ENCODE measurements around the gene CCDC187. TPM values are rescaled to one million over a fixed set of nuclear protein-coding genes. Genes with fewer than 3 reads are reported as not detected.
A peak's percentile ranks its signal among the peaks of the same experiment; 100 is the strongest.

CCDC187 gene
- total and polyA plus RNA-seq, 2 of the 8 experiments (the other 6 are each of a cell fraction or from before 2014, with no cell fraction given): 0.02 TPM; not detected in 1

GRCh38 chr9:136274786-136275654 lies 28.9 kb downstream of the CCDC187 start:
- FAIRE-seq (no peak), DNase-seq (ENCODE audit: low read depth in 1 of 2, low spot score in 2 of 2) (no peak)
- Histone ChIP-seq H3K23me2 (ENCODE audit: low read depth, low read length) (no peaks in the 10 kb centered on the region), H3K18ac (ENCODE audit: extremely low read depth, low read length) (no peak overlapping the region), H3K79me1 (ENCODE audit: low read depth, low read length) (no peaks in the 10 kb centered on the region), H2BK120ac (replicated peaks; ENCODE audit: low read depth, low read length) (no peak overlapping the region), H2BK15ac (ENCODE audit: low read length) (no peak overlapping the region), H3K4me1 (replicated peaks in 1 of 4; ENCODE audit: control insufficient read depth in 3 of 4, insufficient read depth in 4 of 4, low read length in 3 of 4) (no peaks in the 10 kb centered on the region; a peak in 1 of 7 replicates), H3K23ac (ENCODE audit: insufficient read length) (no peak overlapping the region), H4K5ac (ENCODE audit: insufficient read length, low read depth, low read length) (no peak overlapping the region), H3K4ac (replicated peaks; ENCODE audit: insufficient read length, low read depth, low read length) (no peak overlapping the region), H3K79me2 (ENCODE audit: control insufficient read depth in 1 of 2, insufficient read depth in 2 of 2, low read length in 2 of 2) (no peaks in the 10 kb centered on the region), H3K36me3 (ENCODE audit: control insufficient read depth in 2 of 4, insufficient read depth in 4 of 4, low read length in 3 of 4) (no peaks in the 10 kb centered on the region), H3K9ac (replicated peaks in 1 of 4; ENCODE audit: extremely low read depth in 1 of 4, low read depth in 3 of 4, low read length in 3 of 4) (no peak overlapping the region), H3K27me3 (replicated peaks in 1 of 4; ENCODE audit: control insufficient read depth in 3 of 4, extremely low read depth in 1 of 4, insufficient read depth in 3 of 4, low read length in 3 of 4) (no peaks in the 10 kb centered on the region), H2AK5ac (ENCODE audit: low read depth, low read length) (no peak overlapping the region), H3K56ac (replicated peaks; ENCODE audit: insufficient read length, low read depth, low read length) (no peak overlapping the region), H4K8ac (ENCODE audit: extremely low read depth, insufficient read depth, low read length) (no peak overlapping the region), H2BK5ac (ENCODE audit: low read depth, low read length) (no peak overlapping the region), H2BK12ac (ENCODE audit: low read depth, low read length) (0 out of 2 replicates have a peak overlapping the region, but pooled peaks have one; percentile 0), H4K91ac (replicated peaks; ENCODE audit: insufficient read length, low read length) (peak overlapping the region; percentile 54), H3K14ac (ENCODE audit: insufficient read length) (no peak overlapping the region), H3K4me3 (ENCODE audit: extremely low read depth in 1 of 4, insufficient read depth in 2 of 4, low read depth in 3 of 4, low read length in 4 of 4) (no peak overlapping the region), H3K4me2 (ENCODE audit: insufficient read depth in 1 of 2, low read depth in 2 of 2, low read length in 2 of 2) (no peak overlapping the region), H4K20me1 (replicated peaks in 1 of 2; ENCODE audit: control insufficient read depth in 1 of 2, insufficient read depth in 2 of 2, low read length in 2 of 2) (no peaks in the 10 kb centered on the region), H3K27ac (ENCODE audit: low read depth, low read length) (no peak overlapping the region), H2AFZ (ENCODE audit: low read length) (no peak overlapping the region), H2BK20ac (ENCODE audit: low read length) (no peak overlapping the region), H3K9me3 (ENCODE audit: insufficient read depth in 2 of 2, low read depth in 1 of 2, low read length in 1 of 2) (no peaks in the 10 kb centered on the region)
- WGBS, 2 experiments (ENCODE audit: extremely low coverage in 1 of 2, insufficient coverage in 1 of 2, insufficient read length in 1 of 2, insufficient replicate concordance in 2 of 2, low coverage in 1 of 2, low lambda C conversion rate in 2 of 2, missing lambda C conversion rate in 1 of 2): 89% methylated on average over 23 of the region's 28 CpGs; no CpG with 5 or more reads in 1 of the 2 experiments
- CTCF ChIA-PET (ENCODE audit: partially characterized antibody): interaction anchor here (0.6 to 3.7 kb wide), 15 partner anchors 8 to 282 kb away, joined by 3 to 21 read pairs (median 5); no protein-coding TSS in a partner anchor
- TF ChIP-seq BRCA1 (IDR thresholded peaks at IDR 0.05; ENCODE audit: low read depth, low read length): no peak
- TF ChIP-seq CBX5 (IDR thresholded peaks at IDR 0.05; ENCODE audit: low read depth, low read length): no peak
- TF ChIP-seq JUN (IDR thresholded peaks at IDR 0.05; ENCODE audit: low read depth, low read length): no peak
- POLR2A ChIA-PET (ENCODE audit: partially characterized antibody): interaction anchor here (0.6 kb wide), 1 partner anchor 1505 kb away, joined by 3 read pairs; no protein-coding TSS in a partner anchor
